ENCODE results near the gene GMPS. TPM values are rescaled to one million over a fixed set of nuclear protein-coding genes. Genes with fewer than 3 reads are reported as not detected.

GMPS gene
- total RNA-seq, 1 donor from 2014 or later, result 279 TPM

DNA sequence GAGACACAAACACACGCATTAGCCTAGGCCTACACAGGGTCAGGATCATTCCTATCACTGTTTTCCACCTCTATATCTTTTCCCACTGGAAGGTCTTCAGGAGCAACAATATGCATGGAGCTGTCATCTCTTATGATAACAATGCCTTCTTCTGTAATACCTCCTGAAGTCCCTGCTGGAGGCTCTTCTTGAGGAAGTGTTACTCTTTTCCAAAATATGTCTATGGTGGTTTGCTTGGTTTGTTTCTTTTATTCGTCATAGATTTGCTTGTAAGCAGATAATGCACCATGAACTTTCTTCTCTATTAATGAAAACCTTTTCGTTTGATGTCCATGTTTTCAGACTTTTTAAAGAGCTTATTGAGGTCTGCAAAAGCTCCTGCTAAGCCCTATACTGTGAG, 109.3 kb downstream of the GMPS start:
- DNase-seq (ENCODE audit: low spot score), result no peak
- no peaks in the 10 kb centered on the region for H3K9me3 Mint-ChIP-seq
- TF ChIP-seq EZH2 (IDR thresholded peaks at IDR 0.05) (no peak), EZH2phosphoT487 (IDR thresholded peaks at IDR 0.05) (no peak), CTCF (IDR thresholded peaks at IDR 0.05) (no peak)

DNA sequence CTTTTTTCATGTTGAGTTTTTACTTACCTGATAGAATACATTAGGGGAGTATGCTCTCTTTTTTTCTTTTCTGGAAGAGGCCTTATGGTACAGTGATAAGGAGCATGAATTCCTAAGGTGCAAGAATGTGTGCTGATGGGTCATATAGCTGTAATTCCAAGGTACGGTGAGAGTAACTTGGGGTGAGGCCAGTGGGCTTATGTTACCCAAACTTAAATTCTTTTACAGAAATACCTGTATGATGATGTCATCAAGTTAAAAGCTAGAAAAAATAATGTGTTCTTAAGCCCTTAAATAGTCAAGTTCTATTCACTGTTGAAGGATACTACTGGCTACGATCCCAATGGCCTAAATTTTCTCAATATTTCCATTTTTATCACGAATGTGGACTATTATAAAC, 111.2 kb downstream of the GMPS start:
- Histone ChIP-seq H3K27me3 (no peaks in the 10 kb centered on the region), H3K4me3 (no peak overlapping the region), H3F3A (ENCODE audit: low read depth) (no peaks in the 10 kb centered on the region), H3K27ac (no peak overlapping the region), H3K36me3 (no peaks in the 10 kb centered on the region), H3K4me2 (no peak overlapping the region), H3K9me3 (ENCODE audit: low read depth) (no peaks in the 10 kb centered on the region), H3K9ac (no peak overlapping the region), H3K79me2 (ENCODE audit: low read depth) (no peaks in the 10 kb centered on the region), H2AFZ (replicated peaks) (no peak overlapping the region), H3K4me1 (no peaks in the 10 kb centered on the region), H4K20me1 (ENCODE audit: low read depth) (no peaks in the 10 kb centered on the region)
- H3K4me1 Mint-ChIP-seq, result peaks cover 3% of the 10 kb centered on the region
- no peak overlapping the region for H3K4me3 Mint-ChIP-seq
- peaks cover 2% of the 10 kb centered on the region for H3K36me3 Mint-ChIP-seq
- no peak for DNase-seq (ENCODE audit: low spot score)
- H3K27me3 Mint-ChIP-seq (ENCODE audit: insufficient read depth, low read depth), result no peaks in the 10 kb centered on the region
- H3K27ac Mint-ChIP-seq, result no peak overlapping the region
- H3K9me3 Mint-ChIP-seq, result no peaks in the 10 kb centered on the region
- no peak for TF ChIP-seq EZH2 (IDR thresholded peaks at IDR 0.05)
- TF ChIP-seq CTCF (IDR thresholded peaks at IDR 0.05), result no peak
- no peak for TF ChIP-seq EZH2phosphoT487 (IDR thresholded peaks at IDR 0.05)

More for the DNA sequence above, 109.3 kb downstream of the GMPS start:
- no peaks in the 10 kb centered on the region for H3K79me2 ChIP-seq (ENCODE audit: low read depth)
- H4K20me1 ChIP-seq (ENCODE audit: low read depth), result no peaks in the 10 kb centered on the region
- Mint-ChIP-seq H3K27me3 (ENCODE audit: insufficient read depth, low read depth) (peaks cover 2% of the 10 kb centered on the region), H3K36me3 (peaks cover 2% of the 10 kb centered on the region), H3K4me1 (peaks cover 1% of the 10 kb centered on the region), H3K4me3 (no peak overlapping the region), H3K27ac (no peak overlapping the region)
- no peaks in the 10 kb centered on the region for H3K36me3 ChIP-seq
- H2AFZ ChIP-seq (replicated peaks), result no peak overlapping the region
- H3K4me1 ChIP-seq, result no peaks in the 10 kb centered on the region
- H3F3A ChIP-seq (ENCODE audit: low read depth), result no peaks in the 10 kb centered on the region
- H3K9me3 ChIP-seq (ENCODE audit: low read depth), result no peaks in the 10 kb centered on the region
- H3K4me3 ChIP-seq, result no peak overlapping the region
- H3K4me2 ChIP-seq, result no peak overlapping the region
- H3K27me3 ChIP-seq, result no peaks in the 10 kb centered on the region
- H3K27ac ChIP-seq, result no peak overlapping the region
- H3K9ac ChIP-seq, result no peak overlapping the region

GRCh38 chr3:155983834-155984474, 113.5 kb downstream of the GMPS start:
- H3K4me1 ChIP-seq, result no peaks in the 10 kb centered on the region
- no peak overlapping the region for H3K9ac ChIP-seq
- Mint-ChIP-seq H3K27me3 (ENCODE audit: insufficient read depth, low read depth) (no peaks in the 10 kb centered on the region), H3K9me3 (no peaks in the 10 kb centered on the region), H3K36me3 (peaks cover 2% of the 10 kb centered on the region), H3K4me1 (peaks cover 3% of the 10 kb centered on the region), H3K4me3 (no peak overlapping the region), H3K27ac (no peak overlapping the region)
- H3K27me3 ChIP-seq, result no peaks in the 10 kb centered on the region
- H3K4me3 ChIP-seq, result no peak overlapping the region
- H3F3A ChIP-seq (ENCODE audit: low read depth), result no peaks in the 10 kb centered on the region
- H3K27ac ChIP-seq, result no peak overlapping the region
- TF ChIP-seq EZH2phosphoT487 (IDR thresholded peaks at IDR 0.05) (no peak), CTCF (IDR thresholded peaks at IDR 0.05) (no peak), EZH2 (IDR thresholded peaks at IDR 0.05) (no peak)
- no peaks in the 10 kb centered on the region for H3K36me3 ChIP-seq
- H4K20me1 ChIP-seq (ENCODE audit: low read depth), result no peaks in the 10 kb centered on the region
- no peak overlapping the region for H2AFZ ChIP-seq (replicated peaks)
- H3K4me2 ChIP-seq, result no peak overlapping the region
- DNase-seq (ENCODE audit: low spot score), result no peak
- H3K9me3 ChIP-seq (ENCODE audit: low read depth), result no peaks in the 10 kb centered on the region
- H3K79me2 ChIP-seq (ENCODE audit: low read depth), result no peaks in the 10 kb centered on the region

All from neural progenitor cell (in vitro differentiated cells).